HG02571 (cell line): ENCODE measurements around the gene CERS1.

Experiments
- ATAC-seq: cut with Tn5 transposase; IDR thresholded peaks from one replicate; pipeline ENCODE4 v1.9.1; 2021; ENCODE audit warnings: mild to moderate bottlenecking, moderate library complexity; ENCODE audit not compliant: unreplicated experiment

The CERS1 gene

DNA sequence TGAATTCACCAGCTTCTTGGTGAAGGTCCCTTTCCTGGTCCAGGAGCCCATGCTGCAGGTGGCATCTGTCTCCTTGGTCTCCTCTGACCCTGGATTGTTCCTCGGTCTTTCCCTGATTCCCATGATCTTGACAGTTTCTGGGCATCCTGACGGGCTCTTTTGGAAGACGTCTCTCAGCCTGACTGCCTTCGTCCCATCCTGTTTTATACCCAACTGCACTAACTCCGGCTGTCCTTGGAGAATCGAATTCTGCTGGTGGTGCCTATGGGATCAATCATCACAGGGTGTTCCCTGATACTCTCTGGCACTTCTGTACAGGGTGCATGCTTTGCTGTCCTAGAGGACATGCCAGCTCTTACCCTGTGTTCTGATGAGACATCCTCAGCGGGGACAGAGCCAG is 19.1 kb downstream of the CERS1 start:
- no peak for ATAC-seq

- ATAC-seq: no peak
Observed at GRCh38 chr19:18875726-18876125, 20.2 kb downstream of the CERS1 start.

- ATAC-seq: no peak
Observed at GRCh38 chr19:18871543-18871942, 24.4 kb downstream of the CERS1 start.

DNA sequence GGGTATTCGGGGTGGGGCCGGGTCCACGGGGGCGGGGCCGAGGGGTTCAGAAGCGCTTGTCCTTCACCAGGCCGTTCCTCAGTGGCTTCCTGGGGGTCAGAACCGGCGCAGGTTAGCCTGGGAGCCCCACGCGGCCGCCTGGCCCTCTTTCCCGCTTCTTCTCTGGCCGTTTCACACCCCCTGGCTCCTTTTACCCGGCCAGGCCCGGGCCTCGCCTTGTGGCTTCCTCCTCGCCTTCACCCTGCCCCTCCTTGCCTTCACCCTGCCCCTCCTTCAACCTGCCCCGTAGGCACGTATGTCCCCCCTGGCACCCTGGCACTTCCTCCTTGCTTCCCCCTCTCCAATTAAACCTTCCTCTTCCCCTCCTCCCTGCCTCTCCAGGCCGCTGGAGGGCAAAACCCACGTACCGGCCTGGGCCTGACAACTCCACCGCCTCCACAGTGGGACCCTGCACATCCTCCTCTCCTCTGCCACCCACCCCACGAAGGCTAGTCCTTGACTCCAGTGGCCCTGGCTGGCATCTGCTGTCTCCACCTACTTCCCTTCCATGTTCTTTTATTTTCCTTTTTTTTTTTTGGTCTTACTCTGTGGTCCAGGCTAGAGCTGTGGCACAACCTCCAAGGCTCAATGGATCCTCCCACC is 25.3 kb downstream of the CERS1 start:
- no peak for ATAC-seq

DNA sequence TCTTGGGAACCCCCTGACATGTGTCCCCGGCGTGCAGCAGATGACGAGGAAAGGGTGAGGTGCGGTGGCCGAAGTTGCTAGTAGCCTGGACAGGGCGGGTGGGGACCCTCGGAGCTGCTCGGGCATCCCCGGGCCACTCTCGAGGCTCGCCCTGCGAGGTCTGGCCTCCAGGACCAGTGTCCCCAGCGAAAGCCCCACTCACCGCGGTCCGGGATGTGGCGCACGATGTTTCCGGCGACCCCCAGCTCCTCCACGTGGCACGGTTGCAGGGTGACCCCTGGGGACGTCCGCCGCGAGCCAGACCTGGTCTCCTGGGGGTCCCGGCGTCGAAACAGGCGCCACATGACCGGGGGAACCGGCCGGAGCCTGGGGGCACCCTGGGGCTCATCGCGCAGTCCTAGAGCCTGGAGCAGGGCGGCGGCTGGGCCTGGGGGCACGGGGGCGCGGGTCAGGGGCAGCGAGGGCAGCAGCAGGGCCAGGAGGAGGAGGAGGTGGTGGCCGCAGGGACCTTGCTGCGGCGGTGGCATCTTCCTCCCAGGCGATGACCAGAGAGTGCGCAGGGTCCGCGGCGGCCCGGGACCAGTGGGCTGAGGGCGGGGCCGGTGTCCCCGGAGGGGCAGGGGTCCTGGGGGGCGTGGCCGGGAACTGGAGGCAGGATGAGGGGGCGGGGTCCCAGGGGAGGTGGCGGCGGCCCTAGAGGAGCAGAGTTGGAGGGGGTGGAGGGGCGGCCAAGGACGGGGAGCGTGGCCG is 26.0 kb downstream of the CERS1 start:
- ATAC-seq: no peak

- no peak for ATAC-seq
Observed at GRCh38 chr19:18869023-18869618, 26.8 kb downstream of the CERS1 start.

DNA sequence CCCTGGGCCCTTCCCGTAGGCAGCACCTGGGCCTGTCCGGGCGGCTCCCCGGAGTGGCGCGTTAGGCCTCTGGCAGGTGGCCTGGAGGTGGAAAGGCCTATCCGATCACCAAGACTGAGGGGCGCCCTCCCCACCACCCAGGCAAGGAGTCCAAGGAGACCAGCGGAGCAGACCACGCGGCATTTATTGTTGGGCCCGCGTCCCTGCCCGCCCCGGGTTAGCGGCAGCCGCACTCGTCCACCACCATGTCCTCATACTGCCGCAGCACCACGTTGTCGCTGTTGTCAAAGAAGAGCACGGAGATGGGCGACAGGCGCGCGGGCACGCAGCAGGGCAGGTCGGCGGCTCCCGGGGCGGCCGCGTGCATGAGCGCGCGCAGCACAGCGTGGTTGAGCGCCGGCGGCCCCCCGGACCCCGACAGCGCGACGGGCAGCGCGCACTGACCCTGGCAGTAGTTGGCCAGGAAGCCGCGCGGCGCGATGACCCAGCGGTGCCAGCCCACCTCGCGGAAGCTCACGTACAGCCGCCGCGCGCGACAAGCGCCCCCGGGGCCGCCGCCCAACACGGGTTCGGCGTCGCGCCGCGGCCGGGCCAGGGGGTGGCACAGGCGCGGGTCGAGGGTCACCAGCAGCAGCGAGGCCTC is 27.5 kb downstream of the CERS1 start:
- no peak for ATAC-seq

DNA sequence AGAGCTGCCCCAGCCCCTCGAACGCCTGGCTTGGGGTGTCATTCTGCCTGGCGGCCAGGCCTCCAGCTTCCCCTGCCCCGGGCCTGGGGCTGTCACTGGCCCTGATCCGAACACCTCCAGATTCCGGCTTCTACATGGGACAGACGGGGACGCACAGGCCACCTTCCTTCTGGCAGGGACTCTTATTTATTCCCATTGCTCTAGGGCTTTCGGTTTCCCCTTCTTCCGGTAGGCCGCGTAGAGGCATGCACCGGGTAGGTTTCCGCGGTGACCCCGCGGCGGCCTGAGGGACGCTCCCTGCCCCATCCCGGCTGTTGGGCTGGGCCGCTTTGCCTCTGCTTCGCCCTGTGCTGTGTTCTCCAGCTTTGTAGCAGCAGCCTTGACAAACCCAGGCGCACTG is 28.2 kb downstream of the CERS1 start:
- no peak for ATAC-seq

- no peak for ATAC-seq
Observed at GRCh38 chr19:18867199-18867598, 28.8 kb downstream of the CERS1 start.

- ATAC-seq: no peak
Observed at GRCh38 chr19:18866800-18867123, 29.2 kb downstream of the CERS1 start.

- ATAC-seq: no peak
Observed at GRCh38 chr19:18865973-18866799, 29.8 kb downstream of the CERS1 start.

GRCh38 chr19:18865106-18865972 is 30.6 kb downstream of the CERS1 start:
- no peak for ATAC-seq

- no peak for ATAC-seq
Observed at GRCh38 chr19:18863843-18864362, 32.1 kb downstream of the CERS1 start.

DNA sequence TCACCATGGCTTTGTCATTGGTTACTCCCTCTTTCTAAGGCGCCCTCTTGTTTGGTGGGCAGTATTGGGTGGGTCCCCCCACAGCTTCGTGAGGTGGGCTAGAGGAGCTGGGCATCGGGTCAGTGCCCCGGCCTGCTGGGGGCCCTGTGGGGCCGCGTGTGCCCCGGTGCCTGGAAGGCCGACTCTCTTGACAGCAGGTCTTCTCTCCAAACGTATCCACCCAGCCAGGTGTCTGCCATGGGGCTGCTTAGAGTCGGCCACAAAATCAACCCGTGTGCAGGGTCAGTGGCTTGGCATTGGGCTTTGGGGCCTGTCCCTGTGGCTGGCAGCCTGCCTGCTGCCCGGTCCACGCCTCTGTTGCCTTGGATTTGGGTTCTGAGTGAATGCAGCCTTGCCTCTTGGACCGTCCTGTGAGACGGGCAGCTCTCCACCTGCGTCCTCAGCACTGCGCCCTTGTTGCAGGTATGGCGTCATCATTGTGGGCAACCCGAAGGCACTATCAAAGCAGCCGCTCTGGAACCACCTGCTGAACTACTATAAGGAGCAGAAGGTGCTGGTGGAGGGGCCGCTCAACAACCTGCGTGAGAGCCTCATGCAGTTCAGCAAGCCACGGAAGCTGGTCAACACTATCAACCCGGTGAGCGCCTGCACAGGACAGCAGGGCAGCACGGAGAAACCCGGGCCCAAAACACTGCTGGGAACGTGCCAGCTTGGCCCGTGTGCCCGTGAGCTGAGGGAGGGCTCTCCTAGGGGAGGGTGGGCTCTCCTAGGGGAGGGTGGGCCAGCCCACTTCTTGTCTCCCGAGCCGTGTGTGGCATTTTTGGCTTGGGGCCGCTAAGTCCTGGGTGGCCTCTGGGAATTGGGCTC is 32.7 kb downstream of the CERS1 start:
- no peak for ATAC-seq

DNA sequence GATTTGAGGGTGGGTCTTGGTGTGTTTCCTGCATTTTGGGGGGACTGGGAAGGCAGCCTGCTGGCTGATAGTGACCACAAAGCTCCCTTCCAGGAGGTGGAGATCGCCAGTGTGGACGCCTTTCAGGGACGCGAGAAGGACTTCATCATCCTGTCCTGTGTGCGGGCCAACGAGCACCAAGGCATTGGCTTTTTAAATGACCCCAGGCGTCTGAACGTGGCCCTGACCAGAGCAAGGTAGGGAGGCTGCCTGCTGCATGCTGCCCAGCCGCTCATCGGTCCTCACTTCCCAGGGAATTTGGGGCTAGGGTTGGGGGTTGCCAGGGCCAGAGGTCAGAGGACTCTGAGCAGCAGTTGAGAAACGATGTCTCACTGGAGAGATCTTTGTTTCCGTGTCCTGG is 34.0 kb downstream of the CERS1 start:
- ATAC-seq: no peak

- ATAC-seq: no peak
Observed at GRCh38 chr19:18861235-18861634, 34.7 kb downstream of the CERS1 start.

- no peak for ATAC-seq
Observed at GRCh38 chr19:18860725-18861124, 35.2 kb downstream of the CERS1 start.

DNA sequence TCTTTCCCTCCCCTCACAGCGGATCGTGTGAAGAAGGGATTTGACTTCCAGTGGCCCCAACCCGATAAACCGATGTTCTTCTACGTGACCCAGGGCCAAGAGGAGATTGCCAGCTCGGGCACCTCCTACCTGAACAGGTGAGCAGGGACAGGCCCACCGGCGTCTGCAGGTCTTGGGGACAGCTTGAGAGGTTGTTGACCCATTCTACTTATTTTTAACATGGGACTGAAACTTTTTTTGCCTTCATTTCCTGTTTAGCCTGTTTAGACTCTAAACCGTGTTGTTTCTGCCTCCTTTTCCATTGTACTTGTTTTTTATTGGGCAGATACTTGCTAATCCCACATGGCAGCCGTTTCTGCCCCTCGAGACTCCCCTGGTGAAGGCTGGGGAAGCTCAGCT is 35.7 kb downstream of the CERS1 start:
- no peak for ATAC-seq
